Small intestine (tissue), 7 donors: ENCODE data around the gene SFXN5. TPM values are rescaled to one million over a fixed set of nuclear protein-coding genes. Genes with fewer than 3 reads are reported as not detected.

Source experiments
- DNase-seq, 2 donors: peaks; one replicate each; pipeline versions ENCODE4 v3.0.0 to v3.0.0-alpha.2; 2013
- FAIRE-seq: peaks from 2 replicates; lab custom pipeline; 2012; peaks lifted over from hg19 to GRCh38; lab: Jason Lieb, UNC
- H3K27ac ChIP-seq, 3 donors: one replicate each; pipeline ENCODE4 v1.5.1; 2013; ENCODE audit warnings: low read length in 2 of 3, mild to moderate bottlenecking in 2 of 3, control low read depth in 1 of 3, inconsistent platforms in 1 of 3, low read depth in 1 of 3, moderate library complexity in 1 of 3
- H3K27me3 ChIP-seq, 3 donors: one replicate each; pipeline ENCODE4 v1.6.1; 2013; ENCODE audit warnings: low read length in 3 of 3, inconsistent platforms in 1 of 3; ENCODE audit not compliant: control insufficient read depth in 3 of 3, insufficient read depth in 3 of 3
- H3K36me3 ChIP-seq, 3 donors: one replicate each; pipeline ENCODE4 v1.6.1; 2013; ENCODE audit warnings: low read length in 3 of 3, inconsistent platforms in 1 of 3, low read depth in 1 of 3, mild to moderate bottlenecking in 1 of 3, moderate library complexity in 1 of 3; ENCODE audit not compliant: control insufficient read depth in 3 of 3, insufficient read depth in 2 of 3
- H3K4me1 ChIP-seq, 3 donors: one replicate each; pipeline ENCODE4 v1.6.1; 2013; ENCODE audit warnings: low read length in 2 of 3, inconsistent platforms in 1 of 3, low read depth in 1 of 3, mild to moderate bottlenecking in 1 of 3, moderate library complexity in 1 of 3; ENCODE audit not compliant: control insufficient read depth in 3 of 3, insufficient read depth in 2 of 3
- H3K4me3 ChIP-seq, 3 donors: one replicate each; pipeline ENCODE4 v1.5.1; 2013; ENCODE audit warnings: low read length in 3 of 3, control low read depth in 1 of 3, inconsistent platforms in 1 of 3, low read depth in 1 of 3, mild to moderate bottlenecking in 1 of 3, moderate library complexity in 1 of 3
- H3K9me3 ChIP-seq, 2 donors: one replicate each; pipeline ENCODE4 v1.6.1; 2013; ENCODE audit warnings: low read depth in 1 of 2, low read length in 1 of 2; ENCODE audit not compliant: control insufficient read depth in 2 of 2, insufficient read depth in 1 of 2
- WGBS, 3 donors: extraction: QIAGEN DNeasy Blood & Tissue Kit; methylation state at CpG; one replicate each; pipeline ENCODE4 v1.1.7; 2013; 5-methylcytosine and 5-hydroxymethylcytosine counted together
- polyA plus RNA-seq, 4 donors: library from polyadenylated mRNA; stranded (reverse) in 3 of 4; unstranded in 1 of 4; fragments of 200-250 nt in 3 of 4; fragments of 120-200 nt in 1 of 4; gene quantifications; one replicate each; pipeline versions ENCODE4 v1.2.1 to v1.2.3, GENCODE V29; 2013
- donor health status: healthy with polysubstance abuse.
- donor health status: control.
- donor health status: control.
- donor health status: Bipolar disorder and iron deficiency.
- donor health status: healthy.

The SFXN5 gene
- polyA plus RNA-seq, 4 donors: 5.4 to 28.5 (median 9.8) TPM

GRCh38 chr2:73000808-73001570 lies 70.5 kb downstream of the SFXN5 start:
- 71 to 87% (median 86%) methylated on average over 6 of the region's 6 CpGs for WGBS, 3 donors
- no peaks in the 10 kb centered on the region for H3K9me3 ChIP-seq
- H3K27me3 ChIP-seq: no peaks in the 10 kb centered on the region
- peak overlapping the region in 1 of 3 donors; percentile 65 for H3K27ac ChIP-seq
- peak; percentile 57 to 85 for DNase-seq
- no peak for FAIRE-seq
- H3K4me3 ChIP-seq: no peak overlapping the region
- H3K36me3 ChIP-seq: peaks cover 0 to 36% (median 0%) of the 10 kb centered on the region in 3 donors
- H3K4me1 ChIP-seq: peaks cover 0 to 13% (median 0%) of the 10 kb centered on the region in 3 donors

- FAIRE-seq: no peak
- Histone ChIP-seq H3K4me1 (peaks cover 0 to 13% (median 0%) of the 10 kb centered on the region in 3 donors), H3K27me3 (no peaks in the 10 kb centered on the region), H3K4me3 (no peak overlapping the region), H3K36me3 (peaks cover 0 to 43% (median 0%) of the 10 kb centered on the region in 3 donors), H3K9me3 (no peaks in the 10 kb centered on the region), H3K27ac (peak overlapping the region in 1 of 3 donors; percentile 62)
- no peak for DNase-seq
- 91 to 95% (median 93%) methylated on average over 13 of the region's 13 CpGs for WGBS, 3 donors
Observed at GRCh38 chr2:72999729-73000725, 71.5 kb downstream of the SFXN5 start.

GRCh38 chr2:72998724-72999123 lies 72.8 kb downstream of the SFXN5 start:
- Histone ChIP-seq H3K9me3 (no peaks in the 10 kb centered on the region), H3K27ac (no peak overlapping the region), H3K4me1 (peaks cover 0 to 13% (median 0%) of the 10 kb centered on the region in 3 donors), H3K36me3 (peaks cover 0 to 44% (median 0%) of the 10 kb centered on the region in 3 donors), H3K4me3 (no peak overlapping the region), H3K27me3 (no peaks in the 10 kb centered on the region)
- WGBS, 3 donors: 73 to 86% (median 82%) methylated on average over 4 of the region's 4 CpGs
- FAIRE-seq (no peak), DNase-seq (no peak)

GRCh38 chr2:72998234-72998651 lies 73.3 kb downstream of the SFXN5 start:
- Histone ChIP-seq H3K4me1 (peaks cover 0 to 13% (median 0%) of the 10 kb centered on the region in 3 donors), H3K27ac (no peak overlapping the region), H3K4me3 (no peak overlapping the region), H3K27me3 (no peaks in the 10 kb centered on the region), H3K36me3 (peaks cover 0 to 44% (median 0%) of the 10 kb centered on the region in 3 donors), H3K9me3 (no peaks in the 10 kb centered on the region)
- DNase-seq: no peak
- 92 to 96% (median 93%) methylated on average over 12 of the region's 12 CpGs for WGBS, 3 donors
- FAIRE-seq: no peak

- peaks cover 0 to 54% (median 0%) of the 10 kb centered on the region in 3 donors for H3K36me3 ChIP-seq
- no peaks in the 10 kb centered on the region for H3K9me3 ChIP-seq
- H3K27me3 ChIP-seq: no peaks in the 10 kb centered on the region
- no peak overlapping the region for H3K4me3 ChIP-seq
- H3K4me1 ChIP-seq: peaks cover 0 to 8% (median 0%) of the 10 kb centered on the region in 3 donors
- FAIRE-seq (no peak), DNase-seq (no peak)
- no peak overlapping the region for H3K27ac ChIP-seq
- WGBS, 3 donors: 89 to 97% (median 94%) methylated on average over 7 of the region's 7 CpGs
Observed at GRCh38 chr2:72996117-72996502, 75.4 kb downstream of the SFXN5 start.

- no peaks in the 10 kb centered on the region for H3K27me3 ChIP-seq
- DNase-seq (no peak), FAIRE-seq (no peak)
- peaks cover 0 to 56% (median 0%) of the 10 kb centered on the region in 3 donors for H3K36me3 ChIP-seq
- H3K4me1 ChIP-seq: peaks cover 0 to 2% (median 0%) of the 10 kb centered on the region in 3 donors
- H3K9me3 ChIP-seq: no peaks in the 10 kb centered on the region
- H3K27ac ChIP-seq: no peak overlapping the region
- no peak overlapping the region for H3K4me3 ChIP-seq
- WGBS, 3 donors: 85 to 90% (median 88%) methylated on average over 15 of the region's 15 CpGs
Observed at GRCh38 chr2:72995430-72996116, 75.9 kb downstream of the SFXN5 start.

GRCh38 chr2:72994991-72995380 lies 76.5 kb downstream of the SFXN5 start:
- no peak for DNase-seq
- H3K9me3 ChIP-seq: no peaks in the 10 kb centered on the region
- H3K27ac ChIP-seq: no peak overlapping the region
- no peak for FAIRE-seq
- no peaks in the 10 kb centered on the region for H3K27me3 ChIP-seq
- no peak overlapping the region for H3K4me3 ChIP-seq
- 78 to 83% (median 81%) methylated on average over 6 of the region's 6 CpGs for WGBS, 3 donors
- H3K36me3 ChIP-seq: peaks cover 0 to 54% (median 0%) of the 10 kb centered on the region in 3 donors
- no peaks in the 10 kb centered on the region for H3K4me1 ChIP-seq
